NT2/D1 (cell line): ENCODE results near the gene ACTA2.

Source experiments
- SUZ12 ChIP-seq: IDR thresholded peaks from 2 replicates; pipeline ENCODE4 v1.6.1; 2011; ENCODE audit not compliant: insufficient read length, insufficient read depth; ENCODE audit errors: extremely low read depth
- YY1 ChIP-seq: IDR thresholded peaks from 2 replicates; pipeline ENCODE4 v1.6.1; 2011; ENCODE audit not compliant: insufficient read length, insufficient read depth
- ZNF274 ChIP-seq: IDR thresholded peaks from 2 replicates; pipeline ENCODE4 v1.6.1; 2011; ENCODE audit warnings: mild to moderate bottlenecking, low read depth, low read length

DNA sequence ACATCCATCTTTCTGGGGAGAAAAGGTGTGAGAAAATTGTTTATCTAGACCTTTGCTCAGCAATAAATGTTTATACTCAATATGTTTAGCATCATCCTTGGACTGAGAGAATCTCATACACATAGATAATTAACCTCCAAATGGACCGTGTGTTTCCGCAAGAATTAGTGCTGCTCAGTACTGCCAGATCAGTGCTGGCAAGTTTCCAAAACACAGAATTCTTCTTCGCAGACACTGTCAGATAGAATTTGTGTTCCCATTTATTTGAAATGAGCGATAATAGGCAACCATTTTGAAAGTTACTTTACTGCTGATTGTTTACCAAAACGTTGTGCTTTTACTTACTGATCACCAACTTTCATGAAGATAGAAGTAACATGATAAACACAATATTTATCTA lies 38.8 kb downstream of the ACTA2 start:
- TF ChIP-seq SUZ12 (no peak), YY1 (no peak), ZNF274 (no peak)
